GM21381 (cell line): Measurements from ENCODE around the gene IL1B.

Source experiments
- ATAC-seq: cut with Tn5 transposase; IDR thresholded peaks from one replicate; pipeline ENCODE4 v1.9.1; 2021; ENCODE audit warnings: mild to moderate bottlenecking, moderate library complexity; ENCODE audit not compliant: unreplicated experiment

Gene IL1B

GRCh38 chr2:112830682-112831512 is 5.7 kb downstream of the IL1B start:
- no peak for ATAC-seq

GRCh38 chr2:112829961-112830681 is 6.5 kb downstream of the IL1B start:
- no peak for ATAC-seq

- no peak for ATAC-seq
These were observed 7.2 kb downstream of the IL1B start for GRCh38 chr2:112829101-112829960.

- no peak for ATAC-seq
These were observed 8.3 kb downstream of the IL1B start for GRCh38 chr2:112828251-112828691.

- ATAC-seq = no peak
These were observed 8.9 kb downstream of the IL1B start for GRCh38 chr2:112827604-112828185.

GRCh38 chr2:112827009-112827408 is 9.6 kb downstream of the IL1B start:
- no peak for ATAC-seq

- no peak for ATAC-seq
These were observed 10.9 kb downstream of the IL1B start for GRCh38 chr2:112825706-112826105.

GRCh38 chr2:112824694-112825085 is 11.9 kb downstream of the IL1B start:
- ATAC-seq = no peak

- peak; percentile 14 for ATAC-seq
These were observed 14.9 kb downstream of the IL1B start for GRCh38 chr2:112821682-112822081.

- ATAC-seq = peak; percentile 75
These were observed 15.4 kb downstream of the IL1B start for GRCh38 chr2:112821142-112821541.

GRCh38 chr2:112820343-112820742 is 16.2 kb downstream of the IL1B start:
- no peak for ATAC-seq

GRCh38 chr2:112819081-112819480 is 17.5 kb downstream of the IL1B start:
- ATAC-seq = no peak

- ATAC-seq = no peak
These were observed 18.3 kb downstream of the IL1B start for GRCh38 chr2:112818094-112818902.

- ATAC-seq = no peak
These were observed 19.4 kb downstream of the IL1B start for GRCh38 chr2:112817082-112817689.

GRCh38 chr2:112814278-112814677 is 22.3 kb downstream of the IL1B start:
- no peak for ATAC-seq

- no peak for ATAC-seq
These were observed 23.2 kb downstream of the IL1B start for GRCh38 chr2:112813280-112813966.

GRCh38 chr2:112812318-112813267 is 24.0 kb downstream of the IL1B start:
- no peak for ATAC-seq

- no peak for ATAC-seq
These were observed 24.7 kb downstream of the IL1B start for GRCh38 chr2:112811841-112812306.
